Measurements from ENCODE around the gene OR2T2.
"Not testable (repeated sequence)": the region's sequence is repeated elsewhere in the genome, so short reads cannot be mapped to it uniquely, and the experiment has no call there.

DNA sequence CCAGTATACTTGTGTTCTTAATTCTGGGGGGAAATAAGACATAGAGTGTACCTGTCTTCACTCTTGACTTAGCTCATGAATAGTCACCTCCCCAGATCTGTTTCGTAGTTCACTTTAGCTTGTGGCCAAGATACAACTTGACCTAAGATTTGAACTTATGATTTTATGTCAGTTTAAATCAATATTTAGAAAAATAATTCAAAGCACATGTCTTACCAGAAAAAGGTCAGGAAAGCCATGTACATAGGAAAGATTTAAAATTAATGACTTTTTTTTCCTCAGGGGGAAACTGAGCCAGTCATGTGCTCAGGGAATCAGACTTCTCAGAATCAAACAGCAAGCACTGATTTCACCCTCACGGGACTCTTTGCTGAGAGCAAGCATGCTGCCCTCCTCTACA lies 27.6 kb downstream of the OR2T2 start, which contains the start of gene OR2T3:
- TF ChIP-seq, protein P1, sequence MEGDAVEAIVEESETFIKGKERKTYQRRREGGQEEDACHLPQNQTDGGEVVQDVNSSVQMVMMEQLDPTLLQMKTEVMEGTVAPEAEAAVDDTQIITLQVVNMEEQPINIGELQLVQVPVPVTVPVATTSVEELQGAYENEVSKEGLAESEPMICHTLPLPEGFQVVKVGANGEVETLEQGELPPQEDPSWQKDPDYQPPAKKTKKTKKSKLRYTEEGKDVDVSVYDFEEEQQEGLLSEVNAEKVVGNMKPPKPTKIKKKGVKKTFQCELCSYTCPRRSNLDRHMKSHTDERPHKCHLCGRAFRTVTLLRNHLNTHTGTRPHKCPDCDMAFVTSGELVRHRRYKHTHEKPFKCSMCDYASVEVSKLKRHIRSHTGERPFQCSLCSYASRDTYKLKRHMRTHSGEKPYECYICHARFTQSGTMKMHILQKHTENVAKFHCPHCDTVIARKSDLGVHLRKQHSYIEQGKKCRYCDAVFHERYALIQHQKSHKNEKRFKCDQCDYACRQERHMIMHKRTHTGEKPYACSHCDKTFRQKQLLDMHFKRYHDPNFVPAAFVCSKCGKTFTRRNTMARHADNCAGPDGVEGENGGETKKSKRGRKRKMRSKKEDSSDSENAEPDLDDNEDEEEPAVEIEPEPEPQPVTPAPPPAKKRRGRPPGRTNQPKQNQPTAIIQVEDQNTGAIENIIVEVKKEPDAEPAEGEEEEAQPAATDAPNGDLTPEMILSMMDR (IDR thresholded peaks at IDR 0.05; ENCODE audit: low read length): not testable (repeated sequence)
- not testable (repeated sequence) for TF ChIP-seq EZH2 (IDR thresholded peaks at IDR 0.05; ENCODE audit: borderline replicate concordance, low read length)
